Measurements from ENCODE around the gene MXI1. TPM values are rescaled to one million over a fixed set of nuclear protein-coding genes. Genes with fewer than 3 reads are reported as not detected.

The MXI1 gene
- total RNA-seq, 1 donor = 75.7 TPM

Other genes starting within 250 kb of the MXI1 start
- gene ADD3, start 199.6 kb upstream of the MXI1 start, total RNA-seq = 536 TPM
- gene SMNDC1, start 97.3 kb downstream of the MXI1 start, total RNA-seq = 19.8 TPM

Measured in mononuclear cell (primary cell).